A549 (cell line): ENCODE data around the gene AFF1.

Experiments used
- BHLHE40 ChIP-seq: IDR thresholded peaks from 2 replicates; pipeline ENCODE4 v1.6.1; 2012; ENCODE audit warnings: low read depth, low read length, inconsistent platforms
- CBX2 ChIP-seq: fragments of 200-600 bp; sonication (generic); IDR thresholded peaks from 2 replicates; pipeline ENCODE4 v1.6.1; 2016; ENCODE audit warnings: low read depth, mild to moderate bottlenecking, borderline replicate concordance
- EP300 ChIP-seq, 2 experiments: fragments of >200 bp; sonication (Bioruptor Twin); formaldehyde crosslinking; IDR thresholded peaks; 2 replicates in 1 of 2; 3 replicates in 1 of 2; pipeline ENCODE4 v1.6.1; 2016 to 2017
- ESRRA ChIP-seq: fragments of 150-350 bp; IDR thresholded peaks from 2 replicates; pipeline ENCODE4 v1.6.1; 2014; ENCODE audit warnings: mild to moderate bottlenecking, low read length, borderline replicate concordance
- MAFK ChIP-seq: fragments of 450-650 bp; IDR thresholded peaks from 2 replicates; pipeline ENCODE4 v1.6.1; 2014; ENCODE audit not compliant: partially characterized antibody
- NR3C1 ChIP-seq: fragments of >200 bp; sonication (Bioruptor Twin); formaldehyde crosslinking; IDR thresholded peaks from 3 replicates; pipeline ENCODE4 v1.6.1; 2017
- POLR2A ChIP-seq: IDR thresholded peaks from 2 replicates; pipeline ENCODE4 v1.6.1; 2012; ENCODE audit warnings: mild to moderate bottlenecking, low read length
- RAD21 ChIP-seq, 2 experiments: fragments of >200 bp in 1 of 2; sonication (Bioruptor Twin) in 1 of 2; formaldehyde crosslinking in 1 of 2; IDR thresholded peaks in 1 of 2; conservative IDR thresholded peaks in 1 of 2; 2 replicates in 1 of 2; 3 replicates in 1 of 2; pipeline ENCODE4 v1.6.1; 2012 to 2018; ENCODE audit warnings: inconsistent platforms in 1 of 2
- RNF2 ChIP-seq: fragments of 200-600 bp; sonication (generic); IDR thresholded peaks from 2 replicates; pipeline ENCODE4 v1.6.1; 2016; ENCODE audit warnings: low read depth, mild to moderate bottlenecking, antibody characterized with exemption, moderate library complexity, borderline replicate concordance
- ZFP36 ChIP-seq: fragments of 450-650 bp; IDR thresholded peaks from 2 replicates; pipeline ENCODE4 v1.6.1; 2014; ENCODE audit warnings: borderline replicate concordance; ENCODE audit not compliant: partially characterized antibody
- TF ChIP-seq, protein P1 (sequence below): fragments of >200 bp; sonication (Bioruptor Twin); formaldehyde crosslinking; IDR thresholded peaks from 3 replicates; pipeline ENCODE4 v1.5.1; 2016
- TF ChIP-seq, protein P2 (sequence below): fragments of 200-600 bp; sonication (generic); IDR thresholded peaks from 2 replicates; pipeline ENCODE4 v1.6.1; 2016; ENCODE audit warnings: antibody characterized with exemption, mild to moderate bottlenecking, moderate library complexity
- TF ChIP-seq, protein P3 (sequence below): IDR thresholded peaks from 2 replicates; pipeline ENCODE4 v1.6.1; 2012
- TF ChIP-seq, protein P4 (sequence below): fragments of 150-350 bp; IDR thresholded peaks from 2 replicates; pipeline ENCODE4 v1.6.1; 2014; ENCODE audit warnings: low read depth, mild to moderate bottlenecking, low read length

DNA sequence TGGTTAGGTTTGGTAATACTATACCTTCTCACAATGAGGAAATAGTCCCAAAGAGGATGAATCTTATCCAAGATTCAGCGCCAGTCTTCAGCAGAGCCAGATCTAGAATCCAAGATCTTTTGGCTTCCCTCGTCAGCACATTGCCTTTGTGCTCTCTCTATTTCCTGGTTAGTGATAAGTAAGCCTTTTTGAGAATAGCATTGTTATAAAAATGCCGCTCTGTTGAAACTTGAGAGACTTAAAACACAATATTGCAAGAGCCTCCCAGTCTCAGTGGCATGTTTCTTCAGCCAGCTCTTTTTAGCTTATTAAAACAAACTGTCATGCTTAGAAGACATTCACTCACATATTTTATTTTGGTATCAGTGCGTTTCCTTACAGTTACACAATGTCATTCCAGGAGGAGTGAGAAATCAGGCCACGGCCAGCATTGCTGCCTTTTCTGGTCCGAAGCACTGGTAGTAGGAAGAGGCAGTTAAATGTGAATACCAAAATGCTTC is 144.2 kb downstream of the AFF1 start:
- TF ChIP-seq BHLHE40 (no peak), EP300 (IDR thresholded peaks at IDR 0.05) (no peak), POLR2A (no peak), RNF2 (no peak), ZFP36 (no peak), ESRRA (no peak), NR3C1 (no peak), MAFK (no peak), RAD21 (conservative IDR thresholded peaks at IDR 0.05 in 1 of 2, IDR thresholded peaks at IDR 0.05 in 1 of 2) (no peak), CBX2 (no peak)
- TF ChIP-seq, protein P1, sequence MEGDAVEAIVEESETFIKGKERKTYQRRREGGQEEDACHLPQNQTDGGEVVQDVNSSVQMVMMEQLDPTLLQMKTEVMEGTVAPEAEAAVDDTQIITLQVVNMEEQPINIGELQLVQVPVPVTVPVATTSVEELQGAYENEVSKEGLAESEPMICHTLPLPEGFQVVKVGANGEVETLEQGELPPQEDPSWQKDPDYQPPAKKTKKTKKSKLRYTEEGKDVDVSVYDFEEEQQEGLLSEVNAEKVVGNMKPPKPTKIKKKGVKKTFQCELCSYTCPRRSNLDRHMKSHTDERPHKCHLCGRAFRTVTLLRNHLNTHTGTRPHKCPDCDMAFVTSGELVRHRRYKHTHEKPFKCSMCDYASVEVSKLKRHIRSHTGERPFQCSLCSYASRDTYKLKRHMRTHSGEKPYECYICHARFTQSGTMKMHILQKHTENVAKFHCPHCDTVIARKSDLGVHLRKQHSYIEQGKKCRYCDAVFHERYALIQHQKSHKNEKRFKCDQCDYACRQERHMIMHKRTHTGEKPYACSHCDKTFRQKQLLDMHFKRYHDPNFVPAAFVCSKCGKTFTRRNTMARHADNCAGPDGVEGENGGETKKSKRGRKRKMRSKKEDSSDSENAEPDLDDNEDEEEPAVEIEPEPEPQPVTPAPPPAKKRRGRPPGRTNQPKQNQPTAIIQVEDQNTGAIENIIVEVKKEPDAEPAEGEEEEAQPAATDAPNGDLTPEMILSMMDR = no peak
- TF ChIP-seq, protein P2, sequence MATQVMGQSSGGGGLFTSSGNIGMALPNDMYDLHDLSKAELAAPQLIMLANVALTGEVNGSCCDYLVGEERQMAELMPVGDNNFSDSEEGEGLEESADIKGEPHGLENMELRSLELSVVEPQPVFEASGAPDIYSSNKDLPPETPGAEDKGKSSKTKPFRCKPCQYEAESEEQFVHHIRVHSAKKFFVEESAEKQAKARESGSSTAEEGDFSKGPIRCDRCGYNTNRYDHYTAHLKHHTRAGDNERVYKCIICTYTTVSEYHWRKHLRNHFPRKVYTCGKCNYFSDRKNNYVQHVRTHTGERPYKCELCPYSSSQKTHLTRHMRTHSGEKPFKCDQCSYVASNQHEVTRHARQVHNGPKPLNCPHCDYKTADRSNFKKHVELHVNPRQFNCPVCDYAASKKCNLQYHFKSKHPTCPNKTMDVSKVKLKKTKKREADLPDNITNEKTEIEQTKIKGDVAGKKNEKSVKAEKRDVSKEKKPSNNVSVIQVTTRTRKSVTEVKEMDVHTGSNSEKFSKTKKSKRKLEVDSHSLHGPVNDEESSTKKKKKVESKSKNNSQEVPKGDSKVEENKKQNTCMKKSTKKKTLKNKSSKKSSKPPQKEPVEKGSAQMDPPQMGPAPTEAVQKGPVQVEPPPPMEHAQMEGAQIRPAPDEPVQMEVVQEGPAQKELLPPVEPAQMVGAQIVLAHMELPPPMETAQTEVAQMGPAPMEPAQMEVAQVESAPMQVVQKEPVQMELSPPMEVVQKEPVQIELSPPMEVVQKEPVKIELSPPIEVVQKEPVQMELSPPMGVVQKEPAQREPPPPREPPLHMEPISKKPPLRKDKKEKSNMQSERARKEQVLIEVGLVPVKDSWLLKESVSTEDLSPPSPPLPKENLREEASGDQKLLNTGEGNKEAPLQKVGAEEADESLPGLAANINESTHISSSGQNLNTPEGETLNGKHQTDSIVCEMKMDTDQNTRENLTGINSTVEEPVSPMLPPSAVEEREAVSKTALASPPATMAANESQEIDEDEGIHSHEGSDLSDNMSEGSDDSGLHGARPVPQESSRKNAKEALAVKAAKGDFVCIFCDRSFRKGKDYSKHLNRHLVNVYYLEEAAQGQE = no peak
- TF ChIP-seq, protein P3, sequence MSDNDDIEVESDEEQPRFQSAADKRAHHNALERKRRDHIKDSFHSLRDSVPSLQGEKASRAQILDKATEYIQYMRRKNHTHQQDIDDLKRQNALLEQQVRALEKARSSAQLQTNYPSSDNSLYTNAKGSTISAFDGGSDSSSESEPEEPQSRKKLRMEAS = no peak
- TF ChIP-seq, protein P4, sequence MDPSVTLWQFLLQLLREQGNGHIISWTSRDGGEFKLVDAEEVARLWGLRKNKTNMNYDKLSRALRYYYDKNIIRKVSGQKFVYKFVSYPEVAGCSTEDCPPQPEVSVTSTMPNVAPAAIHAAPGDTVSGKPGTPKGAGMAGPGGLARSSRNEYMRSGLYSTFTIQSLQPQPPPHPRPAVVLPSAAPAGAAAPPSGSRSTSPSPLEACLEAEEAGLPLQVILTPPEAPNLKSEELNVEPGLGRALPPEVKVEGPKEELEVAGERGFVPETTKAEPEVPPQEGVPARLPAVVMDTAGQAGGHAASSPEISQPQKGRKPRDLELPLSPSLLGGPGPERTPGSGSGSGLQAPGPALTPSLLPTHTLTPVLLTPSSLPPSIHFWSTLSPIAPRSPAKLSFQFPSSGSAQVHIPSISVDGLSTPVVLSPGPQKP = no peak
